KMS-11 (cell line): ENCODE measurements around the gene COX19.

Experiments
- H2AFZ ChIP-seq: fragments of 200-600 bp; sonication (generic); 2 replicates; pipeline ENCODE4 v1.6.1; 2016; ENCODE audit warnings: antibody characterized with exemption, mixed run types, low read depth
- H3K27ac ChIP-seq: fragments of 200-600 bp; sonication (generic); 2 replicates; pipeline ENCODE4 v1.6.1; 2016; ENCODE audit warnings: mild to moderate bottlenecking, mixed run types
- H3K27me3 ChIP-seq: fragments of 200-600 bp; sonication (generic); 2 replicates; pipeline ENCODE4 v1.6.1; 2017; ENCODE audit warnings: mild to moderate bottlenecking, low read depth, mixed run types, moderate library complexity; ENCODE audit not compliant: insufficient read depth
- H3K36me3 ChIP-seq: fragments of 200-600 bp; sonication (generic); 2 replicates; pipeline ENCODE4 v1.6.1; 2017; ENCODE audit warnings: mild to moderate bottlenecking, mixed run types; ENCODE audit not compliant: insufficient read depth
- H3K4me1 ChIP-seq: fragments of 200-600 bp; sonication (generic); 2 replicates; pipeline ENCODE4 v1.6.1; 2016; ENCODE audit warnings: mild to moderate bottlenecking, low read depth, mixed run types; ENCODE audit not compliant: poor library complexity, severe bottlenecking
- H3K4me2 ChIP-seq: fragments of 200-600 bp; sonication (generic); 2 replicates; pipeline ENCODE4 v1.7.0; 2016; ENCODE audit warnings: mild to moderate bottlenecking, mixed run types
- H3K4me3 ChIP-seq: fragments of 200-600 bp; sonication (generic); IDR thresholded peaks from 2 replicates; pipeline ENCODE4 v1.6.1; 2017; ENCODE audit warnings: low read depth, low read length, mixed read lengths; ENCODE audit not compliant: insufficient read depth
- H3K79me2 ChIP-seq: fragments of 200-600 bp; sonication (generic); 2 replicates; pipeline ENCODE4 v1.6.1; 2016; ENCODE audit warnings: low read depth, mixed run types; ENCODE audit not compliant: insufficient read depth
- H3K9ac ChIP-seq: fragments of 200-600 bp; sonication (generic); 2 replicates; pipeline ENCODE4 v1.6.1; 2016; ENCODE audit warnings: mild to moderate bottlenecking, mixed run types
- H4K20me1 ChIP-seq: fragments of 200-600 bp; sonication (generic); 2 replicates; pipeline ENCODE4 v1.6.1; 2016; ENCODE audit warnings: mild to moderate bottlenecking, mixed run types; ENCODE audit not compliant: insufficient read depth
- TF ChIP-seq, protein P1 (sequence below): fragments of 200-600 bp; sonication (generic); conservative IDR thresholded peaks from 2 replicates; pipeline ENCODE4 v1.6.1; 2017; ENCODE audit warnings: low read depth, mild to moderate bottlenecking, antibody characterized with exemption, low read length, moderate library complexity, mixed read lengths

The COX19 gene

DNA sequence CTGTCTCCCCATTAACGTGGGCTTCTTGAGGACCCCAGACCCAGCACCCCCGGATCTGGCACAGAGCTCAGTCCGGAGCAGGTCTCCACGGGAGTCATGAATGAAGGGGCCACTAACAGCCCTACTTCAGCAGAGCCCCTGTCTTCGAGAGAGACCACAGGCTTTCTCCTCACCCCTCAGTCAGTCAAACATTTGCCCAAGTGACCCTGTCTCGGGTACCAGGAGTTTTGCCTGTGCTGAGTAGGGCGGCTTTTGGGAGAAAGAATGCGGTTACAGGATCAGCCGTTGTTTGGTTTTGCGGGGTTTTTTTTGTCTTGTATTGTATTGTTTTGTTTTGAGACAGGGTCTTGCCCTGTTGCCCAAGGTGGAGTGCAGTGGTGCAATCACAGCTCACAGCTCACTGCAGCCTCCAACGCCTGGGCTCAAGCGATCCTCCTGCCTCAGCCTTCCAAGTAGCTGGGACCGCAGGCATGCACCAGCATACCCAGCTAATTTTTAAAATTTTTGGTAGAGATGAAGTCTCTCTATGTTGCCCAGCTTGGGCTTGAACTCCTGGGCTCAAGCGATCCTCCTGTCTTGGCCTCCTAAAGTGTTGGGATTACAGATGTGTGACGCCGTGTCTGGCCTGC lies 37.4 kb downstream of the COX19 start:
- TF ChIP-seq, protein P1, sequence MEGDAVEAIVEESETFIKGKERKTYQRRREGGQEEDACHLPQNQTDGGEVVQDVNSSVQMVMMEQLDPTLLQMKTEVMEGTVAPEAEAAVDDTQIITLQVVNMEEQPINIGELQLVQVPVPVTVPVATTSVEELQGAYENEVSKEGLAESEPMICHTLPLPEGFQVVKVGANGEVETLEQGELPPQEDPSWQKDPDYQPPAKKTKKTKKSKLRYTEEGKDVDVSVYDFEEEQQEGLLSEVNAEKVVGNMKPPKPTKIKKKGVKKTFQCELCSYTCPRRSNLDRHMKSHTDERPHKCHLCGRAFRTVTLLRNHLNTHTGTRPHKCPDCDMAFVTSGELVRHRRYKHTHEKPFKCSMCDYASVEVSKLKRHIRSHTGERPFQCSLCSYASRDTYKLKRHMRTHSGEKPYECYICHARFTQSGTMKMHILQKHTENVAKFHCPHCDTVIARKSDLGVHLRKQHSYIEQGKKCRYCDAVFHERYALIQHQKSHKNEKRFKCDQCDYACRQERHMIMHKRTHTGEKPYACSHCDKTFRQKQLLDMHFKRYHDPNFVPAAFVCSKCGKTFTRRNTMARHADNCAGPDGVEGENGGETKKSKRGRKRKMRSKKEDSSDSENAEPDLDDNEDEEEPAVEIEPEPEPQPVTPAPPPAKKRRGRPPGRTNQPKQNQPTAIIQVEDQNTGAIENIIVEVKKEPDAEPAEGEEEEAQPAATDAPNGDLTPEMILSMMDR = no peak
- H3K9ac ChIP-seq = no peak overlapping the region
- no peak overlapping the region for H2AFZ ChIP-seq
- H3K27me3 ChIP-seq = peaks cover 37% of the 10 kb centered on the region
- H3K4me3 ChIP-seq = no peak overlapping the region
- H3K4me1 ChIP-seq = peaks cover 15% of the 10 kb centered on the region
- H3K79me2 ChIP-seq = no peaks in the 10 kb centered on the region
- H3K4me2 ChIP-seq = no peak overlapping the region
- no peaks in the 10 kb centered on the region for H4K20me1 ChIP-seq
- H3K27ac ChIP-seq = no peak overlapping the region
- no peaks in the 10 kb centered on the region for H3K36me3 ChIP-seq

DNA sequence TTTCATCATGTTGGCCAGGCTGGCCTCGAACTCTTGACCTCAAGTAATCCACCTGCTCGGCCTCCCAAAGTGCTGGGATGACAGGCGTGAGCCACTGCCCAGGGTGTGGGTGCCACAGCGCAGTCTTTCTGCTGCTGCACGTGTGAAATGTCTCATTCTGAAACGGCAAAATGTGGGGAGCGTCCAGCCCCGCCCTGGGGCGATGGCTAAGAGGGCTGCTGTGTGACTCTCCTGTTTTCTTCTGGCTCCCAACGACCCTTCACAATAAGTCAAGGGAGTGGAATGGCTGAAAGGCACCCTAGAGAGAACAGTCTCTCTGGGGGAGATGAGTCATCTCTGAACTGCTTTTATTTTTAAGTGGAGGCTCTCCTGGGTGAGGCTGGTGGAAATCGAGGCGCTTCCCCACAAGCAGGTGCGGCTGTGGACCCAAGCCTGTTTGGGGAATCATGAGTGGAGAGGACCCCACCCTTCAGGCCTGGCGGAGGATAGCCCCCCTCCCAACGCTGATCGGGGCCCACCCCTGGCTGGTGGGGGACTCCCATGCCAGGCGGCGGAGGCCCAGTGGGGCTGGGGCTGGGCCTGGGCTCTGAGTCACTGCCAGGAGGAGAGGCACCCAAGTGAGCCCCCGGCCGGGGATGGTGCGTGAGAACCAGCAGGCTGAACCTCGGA lies 38.8 kb downstream of the COX19 start:
- peaks cover 40% of the 10 kb centered on the region for H3K27me3 ChIP-seq
- H3K4me2 ChIP-seq = peak overlapping the region; percentile 19; the same call in 1 of the 2 replicates
- no peak overlapping the region for H3K4me3 ChIP-seq
- H3K79me2 ChIP-seq = no peaks in the 10 kb centered on the region
- H3K36me3 ChIP-seq = no peaks in the 10 kb centered on the region
- H2AFZ ChIP-seq = peak overlapping the region; percentile 21
- TF ChIP-seq, protein P1 = no peak
- no peak overlapping the region for H3K9ac ChIP-seq
- peaks cover 15% of the 10 kb centered on the region for H3K4me1 ChIP-seq
- H3K27ac ChIP-seq = peak overlapping the region; percentile 10; the same call in 1 of the 2 replicates
- no peaks in the 10 kb centered on the region for H4K20me1 ChIP-seq

DNA sequence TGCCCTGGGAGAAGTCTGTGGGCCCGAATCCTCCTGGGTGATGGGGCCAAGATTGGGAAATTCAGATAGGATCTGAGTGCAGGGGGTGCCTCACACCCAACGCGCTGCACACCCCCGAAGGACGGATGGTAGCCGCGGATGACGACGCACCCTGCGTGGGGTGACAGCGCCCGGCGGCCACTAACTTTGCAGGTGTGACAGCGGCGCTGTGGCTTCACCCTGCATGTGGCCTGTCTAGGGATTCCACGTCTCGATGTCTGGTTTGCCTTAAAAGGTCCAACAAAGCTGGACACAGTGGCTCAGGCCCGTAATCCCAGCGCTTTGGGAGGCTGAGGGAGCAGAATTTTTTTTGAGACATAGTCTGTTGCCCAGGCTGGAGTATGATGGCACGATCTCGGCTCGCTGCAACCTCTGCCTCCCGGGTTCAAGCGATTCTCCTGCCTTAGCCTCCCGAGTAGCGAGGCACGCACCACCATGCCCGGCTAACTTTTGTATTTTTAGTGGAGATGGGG lies 39.4 kb downstream of the COX19 start:
- TF ChIP-seq, protein P1 = no peak
- H3K9ac ChIP-seq = no peak overlapping the region
- H3K27me3 ChIP-seq = peaks cover 36% of the 10 kb centered on the region; the same call in 1 of the 2 replicates
- no peak overlapping the region for H3K4me3 ChIP-seq
- H3K4me2 ChIP-seq = peak overlapping the region; percentile 19; the same call in 1 of the 2 replicates
- peak overlapping the region; percentile 10; the same call in 1 of the 2 replicates for H3K27ac ChIP-seq
- H2AFZ ChIP-seq = peak overlapping the region; percentile 21; the same call in 1 of the 2 replicates
- no peaks in the 10 kb centered on the region for H3K36me3 ChIP-seq
- H3K79me2 ChIP-seq = no peaks in the 10 kb centered on the region
- H3K4me1 ChIP-seq = peaks cover 15% of the 10 kb centered on the region
- H4K20me1 ChIP-seq = no peaks in the 10 kb centered on the region

DNA sequence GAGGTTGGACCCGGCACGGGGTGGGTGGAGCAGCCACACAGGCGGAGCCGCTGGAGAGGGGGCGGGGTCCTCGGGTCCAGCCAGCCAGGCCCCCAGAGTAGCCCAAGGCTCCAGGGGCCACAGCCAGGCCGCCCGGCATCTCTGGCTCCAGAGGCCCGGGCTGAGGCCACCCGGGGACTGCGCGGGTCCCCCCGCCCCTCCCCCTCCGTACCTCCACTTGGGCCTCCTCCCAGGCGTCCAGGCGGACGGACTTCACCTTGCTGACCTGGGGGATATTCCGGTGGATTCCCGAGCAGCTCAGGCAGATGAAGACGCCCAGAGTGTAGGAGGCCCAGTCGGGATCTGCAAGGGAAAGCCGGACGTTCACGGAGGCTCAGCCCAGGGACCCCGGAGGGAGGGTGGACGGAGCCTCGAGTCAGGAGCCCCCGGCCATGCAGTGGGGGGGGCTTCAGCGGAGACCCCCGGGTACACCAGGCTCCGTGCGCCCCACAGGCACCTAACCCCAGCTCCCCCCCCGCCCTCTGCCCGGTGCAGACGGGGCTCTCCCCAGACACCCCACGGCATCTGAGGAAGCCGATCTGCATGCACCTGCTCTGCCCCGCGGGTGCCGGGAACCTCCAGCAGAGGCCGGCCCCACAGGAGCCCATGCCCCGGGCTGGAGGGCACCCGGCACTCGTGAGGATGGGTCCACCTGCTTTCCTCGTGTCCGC lies 40.0 kb downstream of the COX19 start:
- Histone ChIP-seq H3K79me2 (no peaks in the 10 kb centered on the region), H3K9ac (no peak overlapping the region), H3K27me3 (peaks cover 30% of the 10 kb centered on the region; the same call in 1 of the 2 replicates), H3K4me2 (no peak overlapping the region), H4K20me1 (no peaks in the 10 kb centered on the region), H3K36me3 (no peaks in the 10 kb centered on the region), H2AFZ (no peak overlapping the region), H3K4me1 (peaks cover 15% of the 10 kb centered on the region), H3K27ac (no peak overlapping the region), H3K4me3 (no peak overlapping the region)
- TF ChIP-seq, protein P1 = no peak
